ENCODE results near the gene TNP2. TPM values are rescaled to one million over a fixed set of nuclear protein-coding genes. Genes with fewer than 3 reads are reported as not detected.
A peak's percentile ranks its signal among the peaks of the same experiment; 100 is the strongest.

The TNP2 gene
- total and polyA plus RNA-seq, 2 donors from 2014 or later = not detected

DNA sequence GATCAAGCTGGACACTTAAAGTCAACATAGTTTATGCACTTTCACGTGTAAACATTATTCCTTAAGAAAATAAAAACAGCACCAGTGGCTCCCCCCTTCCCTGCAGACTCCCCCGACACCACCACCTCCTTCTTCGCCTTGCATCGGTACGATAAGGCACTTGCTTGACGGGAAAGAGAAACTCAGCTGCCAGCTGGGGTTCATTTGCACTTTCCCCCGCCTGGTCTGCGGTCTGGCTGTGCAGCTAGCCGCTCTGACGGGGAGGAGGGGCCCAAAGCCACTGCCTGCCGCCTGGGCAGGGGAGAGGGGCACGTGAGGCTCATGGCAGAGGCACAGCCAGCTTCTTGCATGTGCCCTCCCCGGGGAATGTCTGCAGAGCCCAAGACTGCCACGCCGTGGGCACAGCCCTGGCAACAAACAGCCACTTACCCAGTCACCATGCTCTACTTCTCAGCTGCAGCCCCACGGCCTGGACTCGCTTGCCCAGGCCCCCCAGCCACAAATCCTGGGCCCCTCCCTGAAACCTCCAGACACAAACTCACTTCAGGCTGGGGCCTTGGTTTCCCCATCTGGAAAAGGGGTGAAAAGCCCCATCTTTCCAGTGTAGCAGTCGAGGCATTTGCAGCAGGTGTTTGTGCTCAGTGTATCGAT, 28.5 kb upstream of the TNP2 start:
- peak overlapping the region in 1 of 3 donors; percentile 10 for H3K9ac ChIP-seq (ENCODE audit: low read length in 3 of 3)
- peak overlapping the region; percentile 36 to 81 for H3K27ac ChIP-seq (ENCODE audit: low read depth in 2 of 2, low read length in 2 of 2)
- H3K36me3 ChIP-seq (ENCODE audit: control insufficient read depth in 2 of 3, insufficient read depth in 3 of 3, low read length in 3 of 3) = no peaks in the 10 kb centered on the region
- H3K9me3 ChIP-seq (ENCODE audit: control insufficient read depth in 2 of 3, insufficient read depth in 1 of 3, low read length in 3 of 3) = no peaks in the 10 kb centered on the region
- intact Hi-C loops (cut with DNase I) = no loop called here
- no peaks in the 10 kb centered on the region for H3K27me3 ChIP-seq (ENCODE audit: control insufficient read depth, insufficient read depth, low read length)
- H3K4me3 ChIP-seq (ENCODE audit: low read length in 3 of 3) = peak overlapping the region in 2 of 3 donors; percentile 16 to 23
- TF ChIP-seq, protein P1, sequence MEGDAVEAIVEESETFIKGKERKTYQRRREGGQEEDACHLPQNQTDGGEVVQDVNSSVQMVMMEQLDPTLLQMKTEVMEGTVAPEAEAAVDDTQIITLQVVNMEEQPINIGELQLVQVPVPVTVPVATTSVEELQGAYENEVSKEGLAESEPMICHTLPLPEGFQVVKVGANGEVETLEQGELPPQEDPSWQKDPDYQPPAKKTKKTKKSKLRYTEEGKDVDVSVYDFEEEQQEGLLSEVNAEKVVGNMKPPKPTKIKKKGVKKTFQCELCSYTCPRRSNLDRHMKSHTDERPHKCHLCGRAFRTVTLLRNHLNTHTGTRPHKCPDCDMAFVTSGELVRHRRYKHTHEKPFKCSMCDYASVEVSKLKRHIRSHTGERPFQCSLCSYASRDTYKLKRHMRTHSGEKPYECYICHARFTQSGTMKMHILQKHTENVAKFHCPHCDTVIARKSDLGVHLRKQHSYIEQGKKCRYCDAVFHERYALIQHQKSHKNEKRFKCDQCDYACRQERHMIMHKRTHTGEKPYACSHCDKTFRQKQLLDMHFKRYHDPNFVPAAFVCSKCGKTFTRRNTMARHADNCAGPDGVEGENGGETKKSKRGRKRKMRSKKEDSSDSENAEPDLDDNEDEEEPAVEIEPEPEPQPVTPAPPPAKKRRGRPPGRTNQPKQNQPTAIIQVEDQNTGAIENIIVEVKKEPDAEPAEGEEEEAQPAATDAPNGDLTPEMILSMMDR (IDR thresholded peaks at IDR 0.05; ENCODE audit: borderline replicate concordance, extremely low read depth, insufficient read depth) = no peak
- peaks cover 0 to 17% (median 3%) of the 10 kb centered on the region in 3 donors for H3K4me1 ChIP-seq (ENCODE audit: control insufficient read depth in 2 of 3, insufficient read depth in 2 of 3, low read depth in 1 of 3, low read length in 3 of 3)
- FAIRE-seq (no peak), DNase-seq (peak; percentile 74 to 94 (median 83))

DNA sequence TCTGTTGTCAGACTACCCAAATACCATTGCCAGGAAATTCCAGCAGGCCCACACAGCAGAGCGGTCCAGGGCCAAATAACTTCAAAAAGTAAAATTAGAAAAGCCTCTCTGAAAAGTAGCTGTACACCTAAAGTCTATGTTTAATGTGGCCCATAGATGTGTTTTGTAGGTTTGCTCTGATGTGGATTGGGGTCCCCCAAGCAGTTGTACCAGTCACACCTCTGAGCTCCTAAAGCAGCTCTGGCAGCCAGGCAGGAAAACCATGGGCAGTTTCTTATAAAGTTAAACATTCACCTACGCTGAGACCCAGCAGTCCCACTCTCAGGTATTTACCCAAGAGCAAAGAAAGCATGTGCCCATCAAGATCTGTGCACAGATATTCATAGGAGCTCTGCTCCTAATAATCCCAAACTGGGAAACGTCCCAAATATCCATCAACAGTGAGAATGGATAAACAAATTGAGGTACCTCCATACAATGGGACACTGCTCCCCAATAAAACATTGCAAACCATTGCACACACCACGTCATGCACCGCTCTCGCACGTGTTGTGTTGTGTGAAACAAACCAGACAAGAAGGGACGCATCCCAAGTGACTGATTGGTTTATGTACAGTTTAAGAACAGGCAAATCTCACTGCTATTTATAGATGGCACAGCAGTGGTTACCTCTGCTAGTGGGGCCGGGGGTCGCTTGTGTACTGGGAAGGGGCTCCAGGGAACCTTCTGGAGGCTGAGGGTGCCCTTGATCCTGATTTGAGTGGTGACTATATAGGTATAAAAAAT, 27.8 kb upstream of the TNP2 start:
- TF ChIP-seq, protein P1 (IDR thresholded peaks at IDR 0.05; ENCODE audit: borderline replicate concordance, extremely low read depth, insufficient read depth) = no peak
- DNase-seq = peak in 4 of 5 donors; percentile 23 to 74 (median 60)
- peak overlapping the region in 2 of 3 donors; percentile 16 to 23 for H3K4me3 ChIP-seq (ENCODE audit: low read length in 3 of 3)
- intact Hi-C loops (cut with DNase I) = no loop called here
- FAIRE-seq = no peak
- no peaks in the 10 kb centered on the region for H3K36me3 ChIP-seq (ENCODE audit: control insufficient read depth in 2 of 3, insufficient read depth in 3 of 3, low read length in 3 of 3)
- H3K27me3 ChIP-seq (ENCODE audit: control insufficient read depth, insufficient read depth, low read length) = no peaks in the 10 kb centered on the region
- peak overlapping the region in 1 of 3 donors; percentile 10 for H3K9ac ChIP-seq (ENCODE audit: low read length in 3 of 3)
- peak overlapping the region; percentile 36 to 81 for H3K27ac ChIP-seq (ENCODE audit: low read depth in 2 of 2, low read length in 2 of 2)
- peaks cover 0 to 17% (median 3%) of the 10 kb centered on the region in 3 donors for H3K4me1 ChIP-seq (ENCODE audit: control insufficient read depth in 2 of 3, insufficient read depth in 2 of 3, low read depth in 1 of 3, low read length in 3 of 3)
- no peaks in the 10 kb centered on the region for H3K9me3 ChIP-seq (ENCODE audit: control insufficient read depth in 2 of 3, insufficient read depth in 1 of 3, low read length in 3 of 3)

DNA sequence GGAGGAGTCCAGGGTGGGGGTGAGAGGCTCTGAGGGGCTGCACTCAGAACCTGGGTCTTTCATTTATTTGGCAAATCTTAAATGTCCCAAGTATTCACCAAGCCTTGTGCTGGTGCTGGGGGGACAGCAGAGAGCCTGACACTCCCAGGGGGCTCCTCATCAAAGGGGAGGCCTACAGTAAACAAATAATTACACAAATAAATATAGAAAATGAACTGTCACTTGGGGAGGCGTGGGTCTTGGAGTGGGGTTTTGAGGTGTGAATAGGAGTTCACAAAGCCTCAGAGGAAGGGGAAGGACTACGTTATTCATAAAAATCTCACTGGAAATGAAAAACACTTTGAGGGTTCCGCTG, 27.2 kb upstream of the TNP2 start:
- H3K4me3 ChIP-seq (ENCODE audit: low read length in 3 of 3) = no peak overlapping the region
- no peak for DNase-seq

More for the DNA sequence above, 27.2 kb upstream of the TNP2 start:
- intact Hi-C loops (cut with DNase I) = no loop called here
- H3K27me3 ChIP-seq (ENCODE audit: control insufficient read depth, insufficient read depth, low read length) = no peaks in the 10 kb centered on the region
- peaks cover 0 to 17% (median 8%) of the 10 kb centered on the region in 3 donors for H3K4me1 ChIP-seq (ENCODE audit: control insufficient read depth in 2 of 3, insufficient read depth in 2 of 3, low read depth in 1 of 3, low read length in 3 of 3)
- no peaks in the 10 kb centered on the region for H3K36me3 ChIP-seq (ENCODE audit: control insufficient read depth in 2 of 3, insufficient read depth in 3 of 3, low read length in 3 of 3)
- no peak for FAIRE-seq
- H3K9ac ChIP-seq (ENCODE audit: low read length in 3 of 3) = no peak overlapping the region
- H3K27ac ChIP-seq (ENCODE audit: low read depth in 2 of 2, low read length in 2 of 2) = peak overlapping the region; percentile 65 to 81
- TF ChIP-seq, protein P1 (IDR thresholded peaks at IDR 0.05; ENCODE audit: borderline replicate concordance, extremely low read depth, insufficient read depth) = no peak
- H3K9me3 ChIP-seq (ENCODE audit: control insufficient read depth in 2 of 3, insufficient read depth in 1 of 3, low read length in 3 of 3) = no peaks in the 10 kb centered on the region

Data from kidney (tissue), 14 donors.